Inferior parietal cortex (tissue), 1 donor: ENCODE data around the gene DNAJB6.
A peak's percentile ranks its signal among the peaks of the same experiment; 100 is the strongest.
"Not testable (repeated sequence)": the region's sequence is repeated elsewhere in the genome, so short reads cannot be mapped to it uniquely, and the experiment has no call there.

Source experiments
- DNase-seq: peaks from one replicate; pipeline ENCODE4 v3.0.0-alpha.2; 2016; ENCODE audit errors: extremely low spot score

DNAJB6 gene

DNA sequence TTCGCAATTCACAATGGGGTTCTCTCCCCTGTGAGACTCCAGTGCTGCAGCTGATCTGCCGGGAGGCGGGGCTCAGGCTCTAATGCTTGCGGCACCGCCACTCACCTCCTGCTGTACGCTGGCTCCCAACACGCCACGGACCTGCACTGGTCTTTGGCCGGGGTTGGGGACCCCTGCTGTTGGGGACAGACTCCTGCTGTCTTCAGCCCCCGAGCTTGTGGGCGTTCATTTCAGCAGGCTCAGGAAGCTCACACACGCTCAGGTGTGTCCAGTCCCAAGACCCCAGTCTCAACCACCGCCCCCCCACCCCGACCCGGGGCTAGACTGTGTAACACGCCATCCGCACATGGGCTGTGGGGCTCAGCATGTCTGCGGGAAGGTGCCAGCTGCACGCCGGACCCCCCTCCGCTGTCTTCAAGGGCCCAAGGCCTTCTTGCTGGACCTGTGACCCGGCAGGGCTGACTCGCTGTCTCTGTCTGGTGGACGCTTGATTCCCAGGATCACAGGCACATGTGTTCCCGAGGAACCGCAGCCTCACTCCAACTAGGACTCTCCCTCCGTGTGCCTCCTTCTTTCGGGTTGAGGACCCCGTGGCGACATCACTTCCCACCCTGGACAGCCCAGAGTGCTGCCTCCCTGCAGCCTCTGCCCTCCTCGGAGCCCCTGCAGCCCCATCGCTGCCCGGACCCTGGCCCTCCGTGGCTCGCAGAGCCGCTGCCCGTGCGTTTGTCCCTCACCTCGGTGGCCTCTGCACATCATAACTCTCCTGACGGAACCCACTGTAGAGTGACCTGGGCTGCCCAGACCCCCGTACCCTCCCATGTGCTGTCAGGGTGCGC is 106.4 kb downstream of the DNAJB6 start:
- DNase-seq: no peak

DNA sequence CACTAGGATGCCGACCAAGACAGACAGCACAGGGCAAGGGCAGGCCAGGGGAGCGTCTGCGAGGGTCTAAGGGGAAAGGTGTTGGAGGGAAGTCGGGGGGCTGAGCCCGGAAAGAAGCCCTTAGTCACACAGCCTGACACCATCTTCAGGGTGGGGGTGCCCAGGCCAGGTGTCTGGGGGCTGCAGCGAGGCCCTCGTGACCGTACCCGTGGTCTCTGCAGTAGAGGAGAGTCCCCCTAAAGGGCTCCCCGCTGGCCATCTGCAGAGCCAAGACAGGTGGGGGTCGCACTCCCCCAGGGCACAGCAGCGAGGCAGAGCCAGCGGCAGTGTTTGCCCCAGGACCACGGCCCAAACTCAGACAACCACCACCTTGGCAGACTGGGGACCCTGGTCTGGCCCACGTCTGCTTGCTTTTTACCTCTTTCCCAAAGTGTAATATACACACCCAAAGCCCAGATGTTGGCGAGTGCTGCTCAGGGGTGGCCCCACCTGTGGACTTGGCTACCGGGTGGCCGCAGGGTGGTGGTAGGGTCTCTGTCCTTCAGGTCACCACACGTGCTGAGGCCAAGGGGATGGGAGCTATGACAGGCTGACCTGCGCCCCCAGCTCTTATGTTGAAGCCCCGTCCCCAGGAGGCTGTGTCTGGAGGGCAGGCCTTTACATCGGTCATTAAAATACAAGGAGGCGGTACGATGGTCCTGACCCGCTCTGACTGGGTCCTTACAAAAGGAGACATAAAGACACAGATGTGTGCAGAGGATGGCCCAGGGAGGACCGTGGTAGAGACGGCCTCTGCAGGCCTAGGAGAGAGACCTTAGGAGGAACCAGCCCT is 107.4 kb downstream of the DNAJB6 start:
- DNase-seq: no peak

DNA sequence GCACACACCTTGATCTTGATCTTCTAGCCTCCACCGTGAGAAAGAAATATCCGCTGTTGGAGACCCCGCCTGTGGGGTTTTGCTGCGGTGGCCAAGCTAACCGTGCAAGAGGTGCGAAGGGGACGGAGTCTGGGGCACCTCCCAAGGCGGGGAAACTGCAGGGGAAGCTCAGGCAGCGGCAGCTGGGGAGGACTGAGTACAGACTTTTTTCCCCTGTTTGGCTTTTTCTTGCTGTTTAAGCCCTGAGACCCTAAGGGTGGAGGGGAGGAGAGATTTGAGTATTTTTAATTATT is 108.0 kb downstream of the DNAJB6 start:
- DNase-seq: no peak

DNA sequence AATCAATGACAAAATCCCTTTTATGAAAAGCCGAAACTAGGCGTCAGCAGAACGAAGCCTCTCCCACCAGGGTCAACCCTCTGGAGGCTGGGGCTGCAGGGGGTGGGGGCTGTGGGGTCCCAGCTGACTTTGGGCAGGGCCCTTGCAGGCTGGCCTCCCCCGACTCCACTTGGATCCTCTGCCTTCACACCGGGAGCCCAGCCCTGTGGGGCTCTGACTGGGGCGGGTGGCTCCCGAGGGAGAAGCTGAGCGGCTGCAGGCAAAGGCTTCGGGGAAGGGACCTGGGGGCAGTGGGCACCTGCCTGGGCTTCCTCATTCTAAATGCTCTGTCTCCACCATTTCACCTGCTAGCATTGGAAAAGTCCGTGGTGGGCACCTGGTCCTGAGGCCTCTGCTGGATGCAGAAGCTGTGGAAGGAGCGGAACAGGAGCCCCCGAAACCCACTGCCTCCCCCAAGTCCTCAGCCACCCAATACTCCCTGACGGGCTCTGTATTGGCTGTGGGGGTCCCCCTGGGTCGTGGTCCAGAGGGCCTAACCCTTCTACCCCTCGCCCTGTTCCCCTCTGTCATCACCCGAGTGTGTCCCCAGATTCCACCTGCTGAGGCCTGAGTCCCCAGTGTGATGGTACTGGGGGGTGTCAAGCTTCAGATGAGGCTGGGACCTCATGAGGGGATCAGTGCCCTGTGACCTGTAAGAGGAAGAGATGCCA is 108.6 kb downstream of the DNAJB6 start:
- no peak for DNase-seq

DNA sequence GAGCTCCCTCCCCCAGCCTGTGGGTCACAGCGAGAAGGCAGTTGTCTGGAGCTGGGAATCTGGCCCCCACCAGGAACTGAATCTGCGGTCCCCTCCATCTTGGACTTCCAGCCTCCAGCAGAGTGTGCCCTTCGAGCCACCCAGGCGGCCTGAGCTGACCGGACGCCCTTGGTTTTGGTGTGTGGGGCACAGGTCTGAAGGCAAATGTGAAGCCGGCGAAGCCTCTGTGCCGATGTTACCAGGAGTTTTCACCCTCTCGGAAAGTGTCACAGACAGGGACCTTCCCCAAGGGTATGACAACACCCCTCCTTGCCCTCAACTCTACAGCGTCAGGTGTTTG is 109.1 kb downstream of the DNAJB6 start:
- DNase-seq: no peak

DNA sequence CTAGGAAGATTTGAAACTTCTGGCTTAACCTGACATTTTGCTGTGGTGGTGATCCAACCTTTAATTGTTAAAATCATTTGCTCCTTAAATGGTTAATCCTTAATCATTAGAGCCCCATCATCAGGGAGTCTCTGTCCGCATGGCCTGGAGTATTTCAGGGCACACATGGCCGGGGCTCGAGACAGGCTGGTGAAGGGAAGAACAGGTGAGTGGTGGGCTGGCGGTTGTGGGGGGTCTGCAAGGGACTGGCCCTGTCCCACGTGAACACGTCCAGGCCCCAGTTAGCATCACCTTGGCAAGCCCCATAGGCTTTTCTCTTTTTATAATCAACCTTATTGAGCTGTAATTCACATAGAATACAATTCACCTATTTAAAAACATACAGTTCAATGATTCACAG is 109.5 kb downstream of the DNAJB6 start:
- DNase-seq: no peak

DNA sequence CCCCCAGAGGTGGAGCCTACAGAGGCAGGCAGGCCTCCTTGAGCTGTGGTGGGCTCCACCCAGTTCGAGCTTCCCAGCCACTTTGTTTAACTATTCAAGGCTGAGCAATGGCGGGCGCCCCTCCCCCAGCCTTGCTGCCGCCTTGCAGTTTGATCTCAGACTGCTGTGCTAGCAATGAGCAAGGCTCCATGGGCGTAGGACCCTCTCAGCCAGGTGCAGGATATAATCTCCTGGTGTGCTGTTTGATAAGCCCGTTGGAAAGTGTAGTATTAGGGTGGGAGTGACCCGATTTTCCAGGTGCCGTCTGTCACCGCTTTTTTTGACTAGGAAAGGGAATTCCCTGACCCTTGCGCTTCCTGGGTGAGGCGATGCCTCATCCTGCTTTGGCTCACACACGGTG is 117.2 kb downstream of the DNAJB6 start:
- not testable (repeated sequence) for DNase-seq

DNA sequence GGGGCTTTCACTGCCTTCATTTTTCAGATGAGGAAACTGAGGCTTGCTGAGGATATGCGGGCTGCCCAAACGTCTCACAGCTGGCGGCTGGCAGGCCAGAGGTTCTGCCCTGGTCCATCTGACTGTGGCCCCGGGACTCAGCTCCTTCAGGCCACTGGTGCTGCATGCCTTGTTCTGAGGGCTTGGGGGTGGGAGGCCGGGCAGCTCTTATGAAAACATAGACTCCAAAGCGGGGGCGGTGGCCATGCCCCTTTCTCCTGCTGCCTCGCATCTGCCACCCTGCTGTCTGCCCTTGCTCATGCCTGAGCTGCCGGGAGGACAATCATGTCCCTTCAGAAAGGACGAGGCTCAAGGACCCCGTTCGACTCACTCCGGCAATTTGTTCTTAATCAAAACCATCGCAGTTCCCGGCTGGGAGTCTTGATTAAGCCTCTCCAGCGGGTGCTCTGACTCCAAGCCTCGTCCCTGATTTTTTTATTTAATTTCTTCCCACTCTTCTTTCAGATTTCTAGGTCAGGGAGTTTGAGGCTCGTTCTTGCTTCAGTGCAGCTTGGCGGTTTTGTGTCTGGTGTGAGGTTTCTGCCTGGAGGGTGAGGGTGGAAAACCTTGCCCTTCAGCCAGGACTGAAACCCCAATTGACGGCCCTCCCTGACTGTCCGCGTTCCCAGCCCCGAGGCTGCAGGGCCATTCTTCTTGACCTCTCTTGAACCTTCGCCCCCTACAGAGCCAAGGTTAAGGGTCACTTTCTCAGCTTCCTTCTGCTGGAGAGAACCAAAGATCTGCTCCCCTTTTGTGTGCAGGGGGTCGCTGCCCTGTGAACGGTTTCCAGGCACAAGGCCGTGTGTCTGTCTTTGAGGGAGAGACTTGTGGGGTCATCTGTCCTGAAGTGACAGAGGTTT is 120.8 kb downstream of the DNAJB6 start:
- no peak for DNase-seq

DNA sequence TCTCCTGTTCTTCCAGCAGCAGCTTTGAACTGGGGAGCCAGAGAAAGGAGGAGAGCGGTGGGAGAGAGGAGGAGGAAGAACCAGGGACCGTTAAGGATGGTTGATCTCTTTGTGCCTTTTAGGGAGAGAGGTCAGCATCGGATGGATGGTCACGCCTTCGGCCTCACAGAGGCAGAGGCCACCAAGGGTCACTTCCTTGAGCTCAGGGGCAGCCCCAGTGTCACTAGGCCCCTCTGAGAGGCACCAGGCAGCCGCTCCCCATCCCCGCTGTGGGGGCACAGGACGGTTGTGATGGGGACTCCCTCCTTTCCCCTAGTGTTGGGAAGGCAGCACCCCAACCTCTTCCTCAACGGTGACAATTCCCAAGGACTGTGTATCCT is 121.4 kb downstream of the DNAJB6 start:
- DNase-seq: no peak

DNA sequence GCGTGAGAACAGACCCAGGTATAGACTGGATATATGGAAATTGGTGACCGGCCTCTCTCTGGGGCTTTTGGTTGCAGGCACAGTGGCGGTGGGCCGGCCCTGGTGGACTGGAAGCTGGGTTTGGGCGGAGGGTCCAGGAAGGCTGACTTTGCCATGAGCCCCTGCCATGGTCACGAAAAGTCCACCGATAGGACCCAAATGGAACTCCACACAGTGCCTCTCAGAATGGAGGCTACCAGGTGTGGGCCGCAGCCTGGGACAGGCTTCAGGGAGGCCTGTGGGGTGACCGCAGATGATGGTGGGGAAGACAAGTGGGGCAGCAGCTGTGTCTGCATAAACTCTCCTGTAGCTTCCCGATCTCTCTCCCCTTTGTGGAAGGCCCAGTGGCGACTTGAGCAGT is 123.2 kb downstream of the DNAJB6 start:
- DNase-seq: no peak

DNA sequence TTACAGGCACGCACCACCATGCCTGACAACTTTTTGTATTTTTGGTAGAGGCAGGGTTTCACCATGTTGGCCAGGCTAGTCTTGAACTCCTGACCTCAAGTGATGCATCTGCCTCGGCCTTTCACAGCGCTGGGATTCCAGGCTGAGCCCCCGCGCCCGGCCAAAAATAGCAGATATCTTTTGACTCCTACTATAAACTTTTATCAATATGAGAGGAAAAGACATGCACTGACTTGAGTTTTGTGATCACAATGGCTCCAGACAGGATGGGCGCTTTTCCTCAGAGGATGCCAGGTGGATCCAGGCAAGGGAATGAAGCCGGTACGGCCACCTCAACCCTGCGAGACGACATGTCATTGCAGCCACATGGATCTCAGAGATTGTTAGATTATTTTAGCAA is 123.9 kb downstream of the DNAJB6 start:
- no peak for DNase-seq

DNA sequence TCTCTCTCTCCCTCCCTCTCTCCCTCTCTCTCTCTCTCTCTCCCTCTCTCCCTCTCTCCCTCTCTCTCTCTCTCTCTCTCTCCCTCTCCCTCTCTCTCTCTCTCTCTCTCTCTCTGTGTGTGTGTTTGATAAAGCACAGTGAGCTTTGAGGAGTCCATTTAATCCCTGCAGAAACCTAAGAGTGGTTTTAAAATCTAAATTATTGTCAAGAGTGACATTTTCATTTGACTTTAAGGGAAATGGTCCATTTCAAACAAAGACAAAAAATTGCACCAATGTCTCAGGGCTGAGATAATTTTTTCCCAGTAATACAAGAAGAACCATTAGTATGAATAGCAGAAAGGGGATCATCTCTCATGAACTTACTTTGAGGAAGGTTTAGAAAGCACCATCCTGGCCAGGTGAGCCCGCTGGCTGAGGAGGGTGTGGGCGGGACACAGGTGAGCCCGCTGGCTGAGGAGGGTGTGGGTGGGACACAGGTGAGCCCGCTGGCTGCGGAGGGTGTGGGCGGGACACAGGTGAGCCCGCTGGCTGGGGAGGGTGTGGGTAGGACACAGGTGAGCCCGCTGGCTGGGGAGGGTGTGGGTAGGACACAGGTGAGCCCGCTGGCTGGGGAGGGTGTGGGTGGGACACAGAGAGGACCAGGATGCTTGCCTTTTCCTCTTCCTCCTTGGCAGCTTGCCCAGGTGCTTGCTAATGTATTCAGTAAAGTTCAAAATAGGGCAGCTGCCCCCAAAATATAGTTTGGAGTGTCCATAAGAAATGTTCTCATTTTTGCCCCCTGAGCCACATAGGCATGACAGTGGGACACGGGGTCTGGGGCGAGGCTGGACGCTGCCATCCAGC is 125.0 kb downstream of the DNAJB6 start:
- no peak for DNase-seq

DNA sequence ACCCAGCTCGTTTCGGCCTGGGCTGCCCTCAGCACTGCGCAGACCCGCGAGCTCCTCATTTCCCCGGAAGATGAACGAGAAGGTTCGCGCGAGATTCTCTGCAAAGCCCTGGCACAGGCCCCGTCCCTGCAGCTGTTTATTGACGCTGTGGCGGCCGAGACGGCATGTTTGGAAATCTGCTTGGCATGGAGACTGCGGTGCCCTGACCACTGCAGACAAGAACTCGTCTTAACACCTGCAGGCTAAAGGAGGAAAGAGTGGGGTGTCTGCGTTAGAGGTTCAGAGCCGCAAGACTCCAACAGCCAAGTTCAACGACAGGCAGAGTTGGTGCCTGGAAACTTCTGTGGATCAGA is 125.6 kb downstream of the DNAJB6 start:
- DNase-seq: no peak

DNA sequence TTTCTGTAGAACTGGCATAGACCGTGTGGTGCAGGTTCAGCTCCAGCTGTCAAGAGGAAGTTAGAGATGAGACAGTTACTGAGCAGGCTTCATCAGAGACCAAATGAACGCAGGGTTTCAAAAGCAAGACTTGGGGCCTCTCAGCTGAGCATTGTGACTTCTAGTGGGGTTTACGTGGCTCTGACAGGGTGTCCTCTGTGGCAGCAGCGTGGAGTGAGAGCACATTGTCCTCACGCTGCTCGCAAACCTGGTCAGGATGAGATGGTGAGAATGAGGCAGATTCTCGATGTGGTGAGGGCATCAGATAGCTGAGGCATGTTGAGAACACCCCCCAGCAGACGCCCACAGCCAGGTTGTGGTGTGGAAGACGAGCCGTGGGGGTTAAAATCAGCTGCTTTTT is 126.0 kb downstream of the DNAJB6 start:
- no peak for DNase-seq

DNA sequence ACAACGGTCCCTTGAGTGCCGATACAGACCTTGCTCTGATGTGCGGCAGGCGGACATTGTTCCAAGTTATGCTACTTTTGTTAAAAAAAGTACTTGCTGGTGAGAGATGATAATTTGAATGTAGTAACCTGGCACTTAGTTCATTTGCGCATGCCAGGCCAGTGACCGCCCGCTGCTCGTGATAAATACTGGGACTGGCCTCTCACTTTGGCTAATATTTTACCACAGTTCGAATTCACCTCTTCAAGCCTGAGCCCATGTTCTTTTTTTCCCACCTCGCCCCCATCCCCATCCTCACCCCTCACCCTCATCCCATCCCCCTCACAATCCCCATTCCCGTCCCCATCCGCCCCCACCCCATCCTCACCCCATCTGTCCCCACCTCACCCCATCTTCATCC is 126.4 kb downstream of the DNAJB6 start:
- DNase-seq: no peak

DNA sequence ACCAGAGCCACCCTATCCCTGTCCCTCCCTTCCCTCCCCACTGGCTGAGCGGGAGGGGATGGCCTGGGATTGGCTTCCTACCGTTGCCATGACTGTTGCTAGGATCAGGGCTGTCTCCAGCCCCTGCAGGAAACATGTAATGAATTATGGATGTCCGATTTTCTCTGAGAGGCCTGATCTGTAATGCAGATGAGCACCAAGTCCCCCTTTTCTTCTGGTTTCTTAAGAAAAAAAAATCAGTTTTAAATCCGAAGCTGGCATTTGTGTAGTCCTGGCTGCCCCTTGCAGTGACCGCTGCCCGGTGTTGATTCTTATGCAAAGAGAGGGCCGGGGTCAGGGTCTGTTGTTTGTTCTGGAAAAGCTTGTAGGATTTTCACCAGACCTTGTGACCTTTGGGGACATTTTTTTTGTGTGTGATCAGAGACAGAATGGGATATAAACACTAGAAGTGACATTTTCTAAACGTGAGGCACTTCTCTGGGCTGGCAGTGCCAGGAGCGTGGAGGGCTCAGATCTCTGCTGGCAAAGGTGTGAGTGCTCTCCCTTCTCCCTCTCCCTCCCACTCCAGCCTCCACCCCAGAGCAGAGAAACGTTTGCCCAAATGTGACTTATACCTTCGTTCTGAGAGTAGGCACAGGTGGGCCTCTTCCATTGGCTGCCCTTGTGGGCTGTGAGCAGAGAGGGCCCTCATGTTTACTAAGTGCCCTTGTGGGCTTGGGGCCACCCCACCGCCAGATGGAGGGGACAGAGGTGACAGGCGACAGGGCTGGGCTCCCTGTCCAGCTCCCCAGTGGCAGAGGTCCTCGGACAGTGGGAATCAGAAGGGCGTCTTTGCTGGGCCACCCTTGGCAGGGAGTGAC is 127.5 kb downstream of the DNAJB6 start:
- peak; percentile 19 for DNase-seq

DNA sequence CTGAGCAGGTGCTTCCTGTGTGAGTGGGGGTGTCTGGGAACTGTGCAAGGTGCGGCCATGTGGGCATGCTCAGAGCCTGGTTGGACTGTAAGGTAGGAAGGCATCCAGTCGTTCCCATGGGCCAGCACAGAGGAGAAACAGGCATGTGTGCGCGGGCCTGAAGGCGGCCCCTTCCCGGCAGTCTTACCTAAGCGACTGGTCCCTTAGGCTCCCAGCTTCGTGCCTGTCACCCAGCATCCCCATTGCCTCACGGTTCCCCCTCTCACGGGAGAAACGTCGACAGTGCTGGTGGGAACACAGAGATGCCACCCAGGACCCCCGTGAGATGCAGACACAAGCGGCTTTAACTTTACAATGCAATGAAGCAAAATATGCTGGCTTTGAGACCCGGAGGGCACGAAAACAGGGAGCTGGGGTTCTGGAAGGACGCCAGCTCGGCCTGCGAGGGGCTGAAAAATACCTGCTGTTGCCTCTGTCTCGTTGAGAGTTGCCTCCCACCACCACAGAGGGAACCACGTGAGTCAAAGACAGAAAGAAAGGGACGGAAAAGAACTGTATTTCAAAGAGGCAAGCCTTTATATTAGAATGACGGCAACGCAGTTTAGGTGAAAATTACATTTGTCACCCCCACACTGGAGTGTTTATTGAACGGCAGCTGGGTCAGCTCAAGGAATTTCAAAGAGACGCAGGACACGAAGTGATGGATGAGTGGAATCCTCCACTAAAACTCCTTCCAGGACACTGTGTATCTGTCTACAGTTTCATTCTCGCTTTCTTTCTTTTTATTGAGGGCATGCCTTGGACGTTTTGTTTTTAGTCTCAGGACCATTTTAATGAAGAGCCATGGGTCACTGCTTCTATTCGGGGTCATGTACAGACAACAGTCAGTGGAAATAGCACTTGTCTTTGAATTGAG is 128.4 kb downstream of the DNAJB6 start:
- no peak for DNase-seq

DNA sequence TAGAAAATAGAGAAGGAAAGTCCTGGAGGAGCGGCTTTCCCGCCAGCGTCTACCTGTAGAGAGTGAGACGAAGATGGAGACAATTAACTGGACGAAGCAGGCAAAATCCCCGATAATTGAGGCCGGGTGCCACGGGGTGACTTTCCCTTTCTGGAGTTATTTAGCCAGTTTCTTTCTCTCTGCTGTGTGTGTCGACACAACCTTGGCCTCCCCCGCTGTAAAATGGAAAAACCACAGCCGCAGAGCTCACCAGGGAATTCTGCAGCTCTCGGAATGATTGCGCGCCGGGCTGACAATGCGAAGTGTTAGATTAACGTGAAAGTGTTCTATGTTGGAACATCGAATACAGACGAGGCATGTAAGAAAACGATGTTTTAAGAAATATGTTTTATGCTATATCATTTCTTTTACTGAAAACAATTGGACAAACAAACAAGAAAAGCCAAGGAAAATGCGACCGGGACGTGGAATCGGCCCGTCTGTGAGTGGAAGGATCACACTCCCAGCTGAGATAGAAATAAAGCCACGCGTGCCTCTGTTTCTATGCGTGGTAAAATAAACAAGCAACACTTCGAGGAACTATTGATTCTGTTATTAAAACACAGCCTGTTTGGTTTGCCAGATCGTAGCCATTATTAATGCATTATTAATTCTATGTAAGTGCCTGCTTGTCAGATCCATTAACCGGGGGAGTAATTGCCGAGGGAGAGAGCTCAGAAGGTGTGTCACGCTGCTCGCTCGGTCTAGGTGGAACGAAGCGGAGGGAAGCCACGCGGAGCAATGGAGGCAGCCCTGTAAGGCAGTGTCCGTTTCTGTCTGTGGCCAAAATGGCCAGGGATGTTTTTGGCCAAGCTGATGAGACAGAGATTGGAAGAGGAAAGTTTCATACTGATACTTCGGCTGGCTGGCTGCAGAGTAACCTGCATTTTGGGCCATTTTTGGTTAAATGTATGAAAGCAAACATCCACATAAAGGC is 129.4 kb downstream of the DNAJB6 start:
- DNase-seq: no peak
